ENCODE measurements around the gene FIG4. TPM values are rescaled to one million over a fixed set of nuclear protein-coding genes. Genes with fewer than 3 reads are reported as not detected.

FIG4 gene
- total RNA-seq, 1 experiment from 2014 or later, result 23.1 TPM

- no peak overlapping the region for H3K56ac ChIP-seq (ENCODE audit: insufficient read length, low read depth, low read length)
- H3T11ph ChIP-seq (ENCODE audit: low read length), result no peak overlapping the region
- H2BK12ac ChIP-seq (ENCODE audit: insufficient read length, low read depth, low read length), result no peak overlapping the region
- Mint-ChIP-seq H3K9me3 (no peaks in the 10 kb centered on the region), H3K4me1 (peaks cover 14 to 22% of the 10 kb centered on the region in 2 experiments), H3K27ac (no peak overlapping the region), H3K4me3 (no peak overlapping the region), H3K36me3 (ENCODE audit: insufficient read depth in 1 of 3, low read depth in 3 of 3) (peaks cover 5 to 10% (median 9%) of the 10 kb centered on the region in 3 experiments), H3K27me3 (ENCODE audit: low read depth) (no peaks in the 10 kb centered on the region)
- H2AK5ac ChIP-seq (ENCODE audit: insufficient read length, low read length), result no peak overlapping the region
- no peak overlapping the region for H3K18ac ChIP-seq (ENCODE audit: insufficient read length, low read depth, low read length)
- H4K91ac ChIP-seq (ENCODE audit: insufficient read length, low read depth, low read length), result no peak overlapping the region
- no peak overlapping the region for H2BK15ac ChIP-seq (ENCODE audit: low read depth, low read length)
- no peaks in the 10 kb centered on the region for H3K23me2 ChIP-seq (ENCODE audit: insufficient read length, low read depth, low read length, poor library complexity, severe bottlenecking)
- H3K23ac ChIP-seq (ENCODE audit: insufficient read length, low read depth, low read length), result no peak overlapping the region
- WGBS (ENCODE audit: extremely low coverage, insufficient read length, low lambda C conversion rate), result no CpG with 5 or more reads among the region's 3 CpGs
- no peak overlapping the region for H3K4me2 ChIP-seq (ENCODE audit: insufficient read depth, insufficient read length, low read length)
- H2BK120ac ChIP-seq (ENCODE audit: low read depth, low read length, poor library complexity, severe bottlenecking), result no peak overlapping the region
- H4K8ac ChIP-seq (replicated peaks; ENCODE audit: insufficient read length, low read depth, low read length), result no peak overlapping the region
- H3K79me2 ChIP-seq (ENCODE audit: insufficient read depth, low read length), result no peaks in the 10 kb centered on the region
- TF ChIP-seq CTCF (conservative IDR thresholded peaks at IDR 0.05), result no peak
- H3K4me1 ChIP-seq (ENCODE audit: insufficient read depth, low read length), result peaks cover 3% of the 10 kb centered on the region; the same call in 1 of the 2 replicates
- no peak overlapping the region for H2AFZ ChIP-seq (ENCODE audit: low read length)
- no peak overlapping the region for H2BK20ac ChIP-seq (ENCODE audit: low read depth, low read length, poor library complexity, severe bottlenecking)
- no peak overlapping the region for H2BK5ac ChIP-seq (ENCODE audit: insufficient read length, low read length)
- no peaks in the 10 kb centered on the region for H3K27me3 ChIP-seq (ENCODE audit: insufficient read depth, low read length)
- H3K4ac ChIP-seq (ENCODE audit: low read depth, low read length), result no peak overlapping the region
- no peak overlapping the region for H3K27ac ChIP-seq (ENCODE audit: insufficient read length, low read depth, low read length)
- no peak overlapping the region for H3K14ac ChIP-seq (ENCODE audit: insufficient read depth, low read length)
- no peak overlapping the region for H3K9ac ChIP-seq (ENCODE audit: extremely low read depth, insufficient read length, low read length)
- H4K5ac ChIP-seq (ENCODE audit: insufficient read length, low read depth, low read length), result no peak overlapping the region
- no peaks in the 10 kb centered on the region for H3K79me1 ChIP-seq (ENCODE audit: insufficient read depth, low read depth, low read length, poor library complexity, severe bottlenecking)
- no peaks in the 10 kb centered on the region for H3K9me3 ChIP-seq (ENCODE audit: control insufficient read depth, low read depth, low read length)
- no peak for DNase-seq
- H4K20me1 ChIP-seq (ENCODE audit: control insufficient read depth, insufficient read depth, insufficient read length), result no peaks in the 10 kb centered on the region
Observed at GRCh38 chr6:109788687-109789086, 97.6 kb downstream of the FIG4 start.
